B cell (primary cell): ENCODE results near the gene RORB.

ENCODE experiments used
- EZH2 ChIP-seq: IDR thresholded peaks from 2 replicates; pipeline ENCODE4 v1.6.1; 2012; ENCODE audit warnings: borderline replicate concordance, low read depth, mild to moderate bottlenecking, moderate library complexity, low read length; ENCODE audit not compliant: insufficient read depth, poor library complexity, severe bottlenecking
- TF ChIP-seq, protein P1 (sequence below): fragments of 200-600 bp; IDR thresholded peaks from one replicate; pipeline ENCODE4 v1.8.0; 2022; ENCODE audit warnings: antibody characterized with exemption, mild to moderate bottlenecking

- TF ChIP-seq, protein P1, sequence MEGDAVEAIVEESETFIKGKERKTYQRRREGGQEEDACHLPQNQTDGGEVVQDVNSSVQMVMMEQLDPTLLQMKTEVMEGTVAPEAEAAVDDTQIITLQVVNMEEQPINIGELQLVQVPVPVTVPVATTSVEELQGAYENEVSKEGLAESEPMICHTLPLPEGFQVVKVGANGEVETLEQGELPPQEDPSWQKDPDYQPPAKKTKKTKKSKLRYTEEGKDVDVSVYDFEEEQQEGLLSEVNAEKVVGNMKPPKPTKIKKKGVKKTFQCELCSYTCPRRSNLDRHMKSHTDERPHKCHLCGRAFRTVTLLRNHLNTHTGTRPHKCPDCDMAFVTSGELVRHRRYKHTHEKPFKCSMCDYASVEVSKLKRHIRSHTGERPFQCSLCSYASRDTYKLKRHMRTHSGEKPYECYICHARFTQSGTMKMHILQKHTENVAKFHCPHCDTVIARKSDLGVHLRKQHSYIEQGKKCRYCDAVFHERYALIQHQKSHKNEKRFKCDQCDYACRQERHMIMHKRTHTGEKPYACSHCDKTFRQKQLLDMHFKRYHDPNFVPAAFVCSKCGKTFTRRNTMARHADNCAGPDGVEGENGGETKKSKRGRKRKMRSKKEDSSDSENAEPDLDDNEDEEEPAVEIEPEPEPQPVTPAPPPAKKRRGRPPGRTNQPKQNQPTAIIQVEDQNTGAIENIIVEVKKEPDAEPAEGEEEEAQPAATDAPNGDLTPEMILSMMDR: no peak
- no peak for TF ChIP-seq EZH2
These were observed 6.1 kb downstream of the RORB start for GRCh38 chr9:74503219-74503618.
